Measurements from ENCODE around the gene EPS15.

DNA sequence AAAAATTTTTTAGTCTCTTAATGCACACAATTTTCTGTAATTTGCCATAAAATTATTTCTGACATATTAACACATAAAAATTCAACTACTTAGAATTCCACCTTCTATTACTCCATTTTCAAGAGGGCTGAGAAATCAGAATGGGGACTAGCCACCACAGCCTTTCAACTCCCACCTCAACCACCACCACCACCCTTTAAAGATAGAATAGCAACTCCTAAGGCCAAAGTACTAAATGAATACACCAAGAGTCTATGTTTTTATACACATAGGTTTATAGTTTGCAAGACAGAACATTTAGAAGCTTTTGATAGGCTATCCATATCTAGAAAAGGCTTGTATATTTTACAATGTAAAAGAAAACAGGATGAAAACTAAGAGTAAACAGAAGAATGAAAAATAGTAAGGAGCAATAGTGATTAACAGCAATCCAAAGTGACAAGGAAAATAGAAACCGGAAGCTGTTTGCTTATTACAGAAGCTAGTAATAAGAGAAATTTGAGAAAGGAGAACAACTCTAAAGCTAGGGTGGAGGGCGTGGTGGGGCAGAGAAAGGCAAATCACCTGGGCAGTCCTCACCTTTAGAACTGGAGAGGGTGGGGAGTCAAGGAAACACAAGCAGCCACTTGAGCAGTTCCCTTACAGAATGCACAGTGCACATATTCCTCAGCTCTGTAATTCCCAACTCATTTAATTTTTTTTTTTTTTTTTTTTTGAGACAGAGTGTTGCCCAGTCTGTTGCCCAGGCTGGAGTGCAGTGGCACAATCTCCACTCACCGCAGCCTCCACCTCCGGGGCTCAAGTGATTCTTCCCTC, 27.7 kb downstream of the EPS15 start:
- TF ChIP-seq, protein P1, sequence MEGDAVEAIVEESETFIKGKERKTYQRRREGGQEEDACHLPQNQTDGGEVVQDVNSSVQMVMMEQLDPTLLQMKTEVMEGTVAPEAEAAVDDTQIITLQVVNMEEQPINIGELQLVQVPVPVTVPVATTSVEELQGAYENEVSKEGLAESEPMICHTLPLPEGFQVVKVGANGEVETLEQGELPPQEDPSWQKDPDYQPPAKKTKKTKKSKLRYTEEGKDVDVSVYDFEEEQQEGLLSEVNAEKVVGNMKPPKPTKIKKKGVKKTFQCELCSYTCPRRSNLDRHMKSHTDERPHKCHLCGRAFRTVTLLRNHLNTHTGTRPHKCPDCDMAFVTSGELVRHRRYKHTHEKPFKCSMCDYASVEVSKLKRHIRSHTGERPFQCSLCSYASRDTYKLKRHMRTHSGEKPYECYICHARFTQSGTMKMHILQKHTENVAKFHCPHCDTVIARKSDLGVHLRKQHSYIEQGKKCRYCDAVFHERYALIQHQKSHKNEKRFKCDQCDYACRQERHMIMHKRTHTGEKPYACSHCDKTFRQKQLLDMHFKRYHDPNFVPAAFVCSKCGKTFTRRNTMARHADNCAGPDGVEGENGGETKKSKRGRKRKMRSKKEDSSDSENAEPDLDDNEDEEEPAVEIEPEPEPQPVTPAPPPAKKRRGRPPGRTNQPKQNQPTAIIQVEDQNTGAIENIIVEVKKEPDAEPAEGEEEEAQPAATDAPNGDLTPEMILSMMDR (optimal IDR thresholded peaks at IDR 0.05 in 1 of 3, IDR thresholded peaks at IDR 0.05 in 1 of 3, conservative IDR thresholded peaks at IDR 0.05 in 1 of 3; ENCODE audit: extremely low read depth in 1 of 3, insufficient read depth in 2 of 3, low read length in 3 of 3): no peak
- no peak for TF ChIP-seq EZH2 (IDR thresholded peaks at IDR 0.05; ENCODE audit: low read length)

Data from keratinocyte (primary cell).